Measurements from ENCODE around the gene SKIC2. TPM values are rescaled to one million over a fixed set of nuclear protein-coding genes. Genes with fewer than 3 reads are reported as not detected.
"Not testable (repeated sequence)": the region's sequence is repeated elsewhere in the genome, so short reads cannot be mapped to it uniquely, and the experiment has no call there.

The SKIC2 gene
- total RNA-seq, 4 donors from 2014 or later: 52.8 to 173 (median 71.3) TPM

- in situ Hi-C loops (cut with MboI; ENCODE audit: low pct_ligation_motif_present in 1 of 4, low pct_unique_long_range_greater_than_20kb in 1 of 4, low sequenced_read_pairs in 3 of 4): no loop called here
- Histone ChIP-seq H3K4me3 (no peak overlapping the region), H3K27ac (no peak overlapping the region), H3K9me3 (no peaks in the 10 kb centered on the region), H3K4me1 (no peaks in the 10 kb centered on the region), H3K27me3 (no peaks in the 10 kb centered on the region), H3K36me3 (no peaks in the 10 kb centered on the region)
- no peak for TF ChIP-seq CTCF (IDR thresholded peaks at IDR 0.05)
- no peak for TF ChIP-seq POLR2AphosphoS5 (IDR thresholded peaks at IDR 0.05)
- no peak for TF ChIP-seq POLR2A (IDR thresholded peaks at IDR 0.05)
- TF ChIP-seq EP300 (IDR thresholded peaks at IDR 0.05; ENCODE audit: low read depth): no peak
- intact Hi-C loops (cut with DNase I; ENCODE audit: low total_unique reads): no loop called here
- no peak for DNase-seq
- 89 to 100% methylated on average over 1 of the region's 1 CpG for WGBS, 2 donors (ENCODE audit: low coverage in 1 of 2)
Measured at GRCh38 chr6:31930962-31931361, 28.0 kb upstream of the SKIC2 start.

- H3K9me3 ChIP-seq; in situ Hi-C loops (cut with MboI; ENCODE audit: low pct_ligation_motif_present in 1 of 4, low pct_unique_long_range_greater_than_20kb in 1 of 4, low sequenced_read_pairs in 3 of 4); intact Hi-C loops (cut with DNase I; ENCODE audit: low total_unique reads); H3K4me3 ChIP-seq; H3K27ac ChIP-seq; H3K36me3 ChIP-seq; H3K27me3 ChIP-seq; DNase-seq; H3K4me1 ChIP-seq: not testable (repeated sequence)
- WGBS, 2 donors (ENCODE audit: low coverage in 1 of 2): 97% methylated on average over 17 of the region's 32 CpGs; no CpG with 5 or more reads in 1 of the 2 donors
Measured at GRCh38 chr6:31932137-31932536, 26.8 kb upstream of the SKIC2 start.

GRCh38 chr6:31933537-31933936, 25.4 kb upstream of the SKIC2 start:
- in situ Hi-C loops (cut with MboI; ENCODE audit: low pct_ligation_motif_present in 1 of 4, low pct_unique_long_range_greater_than_20kb in 1 of 4, low sequenced_read_pairs in 3 of 4): no loop called here
- no peak for DNase-seq
- no peak overlapping the region for H3K4me3 ChIP-seq
- TF ChIP-seq CTCF (IDR thresholded peaks at IDR 0.05) (no peak), EP300 (IDR thresholded peaks at IDR 0.05; ENCODE audit: low read depth) (no peak), POLR2AphosphoS5 (IDR thresholded peaks at IDR 0.05) (no peak)
- no peaks in the 10 kb centered on the region for H3K4me1 ChIP-seq
- intact Hi-C loops (cut with DNase I; ENCODE audit: low total_unique reads): no loop called here
- no peaks in the 10 kb centered on the region for H3K36me3 ChIP-seq
- no peaks in the 10 kb centered on the region for H3K9me3 ChIP-seq
- no peak overlapping the region for H3K27ac ChIP-seq
- no peaks in the 10 kb centered on the region for H3K27me3 ChIP-seq
- 88% methylated on average over 19 of the region's 19 CpGs; no CpG with 5 or more reads in 1 of the 2 donors for WGBS, 2 donors (ENCODE audit: low coverage in 1 of 2)

GRCh38 chr6:31935021-31935420, 24.0 kb upstream of the SKIC2 start:
- in situ Hi-C loops (cut with MboI; ENCODE audit: low pct_ligation_motif_present in 1 of 4, low pct_unique_long_range_greater_than_20kb in 1 of 4, low sequenced_read_pairs in 3 of 4): no loop called here
- no peaks in the 10 kb centered on the region for H3K36me3 ChIP-seq
- H3K4me3 ChIP-seq: no peak overlapping the region
- no peaks in the 10 kb centered on the region for H3K9me3 ChIP-seq
- intact Hi-C loops (cut with DNase I; ENCODE audit: low total_unique reads): no loop called here
- no peaks in the 10 kb centered on the region for H3K27me3 ChIP-seq
- no peaks in the 10 kb centered on the region for H3K4me1 ChIP-seq
- no peak overlapping the region for H3K27ac ChIP-seq
- TF ChIP-seq POLR2A (IDR thresholded peaks at IDR 0.05) (no peak), POLR2AphosphoS5 (IDR thresholded peaks at IDR 0.05) (no peak), CTCF (IDR thresholded peaks at IDR 0.05) (no peak), EP300 (IDR thresholded peaks at IDR 0.05; ENCODE audit: low read depth) (no peak)
- WGBS, 2 donors (ENCODE audit: low coverage in 1 of 2): 73 to 81% methylated on average over 3 of the region's 3 CpGs
- DNase-seq: no peak

GRCh38 chr6:31935823-31936222, 23.2 kb upstream of the SKIC2 start:
- Histone ChIP-seq H3K9me3 (no peaks in the 10 kb centered on the region), H3K27me3 (no peaks in the 10 kb centered on the region), H3K4me3 (no peak overlapping the region), H3K4me1 (no peaks in the 10 kb centered on the region), H3K36me3 (no peaks in the 10 kb centered on the region), H3K27ac (no peak overlapping the region)
- no peak for DNase-seq
- no peak for TF ChIP-seq EP300 (IDR thresholded peaks at IDR 0.05; ENCODE audit: low read depth)
- TF ChIP-seq POLR2A (IDR thresholded peaks at IDR 0.05): no peak
- TF ChIP-seq POLR2AphosphoS5 (IDR thresholded peaks at IDR 0.05): no peak
- no peak for TF ChIP-seq CTCF (IDR thresholded peaks at IDR 0.05)
- WGBS, 2 donors (ENCODE audit: low coverage in 1 of 2): 79 to 83% methylated on average over 2 to 9 of the region's 9 CpGs
- intact Hi-C loops (cut with DNase I; ENCODE audit: low total_unique reads) (no loop called here), in situ Hi-C loops (cut with MboI; ENCODE audit: low pct_ligation_motif_present in 1 of 4, low pct_unique_long_range_greater_than_20kb in 1 of 4, low sequenced_read_pairs in 3 of 4) (no loop called here)

Measured in transverse colon (tissue), 4 donors.